ENCODE data around the gene CRTC3.
"Not testable (repeated sequence)": the region's sequence is repeated elsewhere in the genome, so short reads cannot be mapped to it uniquely, and the experiment has no call there.

The CRTC3 gene

GRCh38 chr15:90654233-90655136 is 124.8 kb downstream of the CRTC3 start:
- DNase-seq: peak; percentile 32

- not testable (repeated sequence) for DNase-seq
Measured at GRCh38 chr15:90657520-90658172, 127.9 kb downstream of the CRTC3 start.

- no peak for DNase-seq
Measured at GRCh38 chr15:90659481-90659880, 129.8 kb downstream of the CRTC3 start.

GRCh38 chr15:90660195-90660998 is 130.7 kb downstream of the CRTC3 start:
- peak; percentile 91 for DNase-seq

GRCh38 chr15:90660999-90661330 is 131.2 kb downstream of the CRTC3 start:
- DNase-seq: not testable (repeated sequence)

- not testable (repeated sequence) for DNase-seq
Measured at GRCh38 chr15:90664081-90664461, 134.3 kb downstream of the CRTC3 start.

GRCh38 chr15:90664650-90665287 is 135.0 kb downstream of the CRTC3 start:
- no peak for DNase-seq

- DNase-seq: peak; percentile 66
Measured at GRCh38 chr15:90665288-90666134, 135.8 kb downstream of the CRTC3 start.

GRCh38 chr15:90666135-90666909 is 136.6 kb downstream of the CRTC3 start:
- no peak for DNase-seq

- DNase-seq: no peak
Measured at GRCh38 chr15:90667073-90667754, 137.5 kb downstream of the CRTC3 start.

- DNase-seq: not testable (repeated sequence)
Measured at GRCh38 chr15:90667755-90668345, 138.1 kb downstream of the CRTC3 start.

GRCh38 chr15:90670631-90671030 is 140.9 kb downstream of the CRTC3 start:
- not testable (repeated sequence) for DNase-seq

- DNase-seq: no peak
Measured at GRCh38 chr15:90671216-90671615, 141.5 kb downstream of the CRTC3 start.

- DNase-seq: not testable (repeated sequence)
Measured at GRCh38 chr15:90673357-90673756, 143.6 kb downstream of the CRTC3 start.

GRCh38 chr15:90674476-90674875 is 144.8 kb downstream of the CRTC3 start:
- no peak for DNase-seq

- no peak for DNase-seq
Measured at GRCh38 chr15:90675464-90675863, 145.7 kb downstream of the CRTC3 start.

- DNase-seq: no peak
Measured at GRCh38 chr15:90677807-90678790, 148.4 kb downstream of the CRTC3 start.

- no peak for DNase-seq
Measured at GRCh38 chr15:90679959-90680358, 150.2 kb downstream of the CRTC3 start.
